ENCODE results near the gene ZBTB24. TPM values are rescaled to one million over a fixed set of nuclear protein-coding genes. Genes with fewer than 3 reads are reported as not detected.

The ZBTB24 gene
- total RNA-seq, 1 experiment from 2014 or later: 27.3 TPM

- Histone ChIP-seq H3K23me2 (ENCODE audit: insufficient read length, low read depth, low read length, poor library complexity, severe bottlenecking) (no peaks in the 10 kb centered on the region), H2BK120ac (ENCODE audit: low read depth, low read length, poor library complexity, severe bottlenecking) (no peak overlapping the region), H4K20me1 (ENCODE audit: control insufficient read depth, insufficient read depth, insufficient read length) (no peaks in the 10 kb centered on the region), H3K4ac (ENCODE audit: low read depth, low read length) (no peak overlapping the region), H3K4me1 (ENCODE audit: insufficient read depth, low read length) (no peaks in the 10 kb centered on the region; the same call in 1 of the 2 replicates), H3K79me2 (ENCODE audit: insufficient read depth, low read length) (no peaks in the 10 kb centered on the region), H3K4me2 (ENCODE audit: insufficient read depth, insufficient read length, low read length) (no peak overlapping the region), H3K9me3 (ENCODE audit: control insufficient read depth, low read depth, low read length) (peaks cover 12% of the 10 kb centered on the region), H4K91ac (ENCODE audit: insufficient read length, low read depth, low read length) (no peak overlapping the region), H3K27me3 (ENCODE audit: insufficient read depth, low read length) (no peaks in the 10 kb centered on the region), H3T11ph (ENCODE audit: low read length) (no peak overlapping the region), H2BK12ac (ENCODE audit: insufficient read length, low read depth, low read length) (no peak overlapping the region), H2BK5ac (ENCODE audit: insufficient read length, low read length) (no peak overlapping the region), H3K79me1 (ENCODE audit: insufficient read depth, low read depth, low read length, poor library complexity, severe bottlenecking) (no peaks in the 10 kb centered on the region), H4K5ac (ENCODE audit: insufficient read length, low read depth, low read length) (no peak overlapping the region), H3K56ac (ENCODE audit: insufficient read length, low read depth, low read length) (no peak overlapping the region), H3K18ac (ENCODE audit: insufficient read length, low read depth, low read length) (no peak overlapping the region), H2BK15ac (ENCODE audit: low read depth, low read length) (no peak overlapping the region), H3K14ac (ENCODE audit: insufficient read depth, low read length) (no peak overlapping the region), H3K23ac (ENCODE audit: insufficient read length, low read depth, low read length) (no peak overlapping the region), H2AK5ac (ENCODE audit: insufficient read length, low read length) (no peak overlapping the region), H2BK20ac (ENCODE audit: low read depth, low read length, poor library complexity, severe bottlenecking) (no peak overlapping the region), H2AFZ (ENCODE audit: low read length) (no peak overlapping the region), H4K8ac (replicated peaks; ENCODE audit: insufficient read length, low read depth, low read length) (no peak overlapping the region), H3K27ac (ENCODE audit: insufficient read length, low read depth, low read length) (no peak overlapping the region), H3K9ac (ENCODE audit: extremely low read depth, insufficient read length, low read length) (no peak overlapping the region)
- peaks cover 25 to 34% of the 10 kb centered on the region in 2 experiments for H3K9me3 Mint-ChIP-seq
- no peaks in the 10 kb centered on the region for H3K27me3 Mint-ChIP-seq (ENCODE audit: low read depth)
- no peak for DNase-seq
- H3K27ac Mint-ChIP-seq: peak overlapping the region in 2 of 3 experiments; percentile 29 to 95; a peak in 3 of 7 replicates
- no CpG with 5 or more reads among the region's 2 CpGs for WGBS (ENCODE audit: extremely low coverage, insufficient read length, low lambda C conversion rate)
- peaks cover 12 to 40% (median 13%) of the 10 kb centered on the region in 3 experiments for H3K36me3 Mint-ChIP-seq (ENCODE audit: insufficient read depth in 1 of 3, low read depth in 3 of 3)
- no peak for TF ChIP-seq CTCF (conservative IDR thresholded peaks at IDR 0.05)
- H3K4me1 Mint-ChIP-seq: peaks cover 39 to 50% of the 10 kb centered on the region in 2 experiments
- H3K4me3 Mint-ChIP-seq: no peak overlapping the region
Measured at GRCh38 chr6:109506841-109507240, 23.8 kb upstream of the ZBTB24 start.

Data from H9 (cell line).